ENCODE measurements around the gene NDUFA3. TPM values are rescaled to one million over a fixed set of nuclear protein-coding genes. Genes with fewer than 3 reads are reported as not detected.

The NDUFA3 gene
- total and polyA plus RNA-seq, 10 of the 15 experiments (the other 5 are each of a cell fraction or from before 2014, with no cell fraction given): 40.0 to 335 (median 153) TPM

DNA sequence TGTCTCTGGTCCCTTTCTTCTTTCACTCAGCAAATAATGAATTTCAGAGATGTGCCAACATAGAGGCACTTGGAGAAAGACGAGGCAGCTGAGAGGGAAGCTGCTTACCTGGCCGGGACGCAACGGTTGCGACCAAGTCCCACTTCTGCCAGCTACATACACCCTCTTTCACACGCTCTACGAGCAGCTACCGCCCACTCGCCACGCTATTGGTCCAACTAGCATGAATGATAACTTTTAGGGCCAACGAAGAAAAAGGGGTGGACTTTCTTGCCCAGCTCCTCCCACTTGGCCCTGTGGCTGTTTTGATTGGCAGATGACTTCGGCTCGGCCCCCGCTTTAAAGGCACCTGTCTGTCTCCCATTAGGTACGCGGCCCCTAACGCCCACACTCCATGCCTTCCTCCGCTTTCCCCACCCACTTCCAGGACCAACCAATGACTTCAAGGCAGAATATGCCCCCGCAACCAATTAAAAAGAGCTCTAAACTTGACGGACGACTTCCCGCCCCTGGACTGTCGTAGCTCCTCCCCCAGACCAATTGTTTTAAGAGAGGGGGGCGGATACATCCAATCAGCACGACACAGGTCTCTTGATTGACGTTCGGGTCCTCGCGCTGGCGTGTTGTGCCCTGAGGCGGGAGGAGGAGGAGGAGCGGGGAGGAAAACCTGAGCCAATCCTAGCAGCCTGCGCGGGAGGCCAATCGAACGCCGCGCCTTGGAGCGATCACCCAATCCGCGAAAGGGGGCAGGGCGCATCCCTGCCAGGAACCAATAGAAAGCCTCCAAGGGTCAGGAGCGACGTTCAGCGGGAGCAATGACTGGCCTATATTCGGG is 34.4 kb downstream of the NDUFA3 start (continued):
- no peak for TF ChIP-seq ZBTB11 (CRISPR knock-in tag; IDR thresholded peaks at IDR 0.05)
- no peak for TF ChIP-seq MTA2 (IDR thresholded peaks at IDR 0.05; ENCODE audit: low read depth)
- no peak for TF ChIP-seq STAT3 (IDR thresholded peaks at IDR 0.05; ENCODE audit: low read depth, low read length)
- no peak for TF ChIP-seq JUNB (IDR thresholded peaks at IDR 0.05)
- no peak for TF ChIP-seq MAX (IDR thresholded peaks at IDR 0.05; ENCODE audit: low read depth, low read length)
- no peak for TF ChIP-seq PAX8 (IDR thresholded peaks at IDR 0.05)
- TF ChIP-seq EP300 (IDR thresholded peaks at IDR 0.05; ENCODE audit: borderline replicate concordance in 1 of 2, control insufficient read depth in 1 of 2, low read depth in 2 of 2, low read length in 2 of 2): no peak
